Pancreas (tissue), 10 donors: ENCODE measurements around the gene CELF2. TPM values are rescaled to one million over a fixed set of nuclear protein-coding genes. Genes with fewer than 3 reads are reported as not detected.

Source experiments
- ATAC-seq, 4 donors: fragments of 200-7000 bp; cut with Tn5 transposase; one replicate each; pipeline versions ENCODE4 v1.8.0 to v1.9.1; 2020; ENCODE audit warnings: mild to moderate bottlenecking in 4 of 4, moderate library complexity in 4 of 4
- DNase-seq, 6 donors: peaks; one replicate each; pipeline ENCODE4 v3.0.0-alpha.2; 2020
- FAIRE-seq: peaks from 2 replicates; lab custom pipeline; 2012; peaks lifted over from hg19 to GRCh38; lab: Jason Lieb, UNC
- H3K27ac ChIP-seq, 4 donors: fragments of 200-600 bp; sonication (generic); 1 replicate in 3 of 4; 2 replicates in 1 of 4; pipeline versions ENCODE4 v1.5.0 to v1.8.0; 2020
- H3K27me3 ChIP-seq, 4 donors: fragments of 200-600 bp; one replicate each; pipeline ENCODE4 v1.8.0; 2021
- H3K36me3 ChIP-seq, 3 donors: fragments of 200-600 bp; sonication (generic) in 1 of 3; one replicate each; pipeline versions ENCODE4 v1.5.0 to v1.8.0; 2020 to 2021
- H3K4me1 ChIP-seq, 3 donors: fragments of 200-600 bp; one replicate each; pipeline ENCODE4 v1.8.0; 2021
- H3K4me3 ChIP-seq, 4 donors: fragments of 200-600 bp; sonication (generic) in 2 of 4; one replicate each; pipeline versions ENCODE4 v1.5.0 to v1.8.0; 2020 to 2021
- H3K9me3 ChIP-seq, 4 donors: fragments of 200-600 bp; one replicate each; pipeline ENCODE4 v1.8.0; 2021
- WGBS, 2 donors: extraction: QIAGEN DNeasy Blood & Tissue Kit; methylation state at CpG; one replicate each; pipeline ENCODE4 v1.1.7; 2013; 5-methylcytosine and 5-hydroxymethylcytosine counted together
- intact Hi-C, 3 donors: fragments of 100-400 bp; cut with DNase I; formaldehyde crosslinking; loops; one replicate each; pipeline versions ENCODE4 v1.11.1 to v1.14.2; 2022
- polyA plus RNA-seq, 2 donors: library from polyadenylated mRNA; stranded (reverse); fragments of 200-250 nt; gene quantifications; one replicate each; pipeline ENCODE4 v1.2.3, GENCODE V29; 2013
- total RNA-seq, 6 donors: library from RNA; stranded (reverse); fragmentation: NEBNext Ultra II Directional in 4 of 6; extraction: Animal tissue kit (Norgen Biotek cat#: 25700) in 4 of 6; gene quantifications; one replicate each; pipeline versions ENCODE4 v1.2.1 to v1.2.4, GENCODE V29; 2021 to 2023
- TF ChIP-seq, protein P1 (sequence below), 4 donors: fragments of 200-600 bp; sonication (generic) in 3 of 4; IDR thresholded peaks; one replicate each; pipeline versions ENCODE4 v1.5.0 to v1.8.0; 2021; ENCODE audit warnings: antibody characterized with exemption in 4 of 4
- donor health status: healthy with polysubstance abuse.
- donor health status: DM: no; HTN: no; CAD: no; lungs with moderate emphysema.
- donor health status: DM: no; HTN: no; CAD: no.
- donor health status: control.
- donor health status: control.
- donor health status: Bipolar disorder and iron deficiency.
- donor health status: DM: yes; HTN: yes; CAD: no.
- donor health status: DM: no; HTN: no; CAD: no.
- donor health status: DM: no; HTN: no; CAD: no.
- donor health status: DM: yes; HTN: yes; CAD: no.

The CELF2 gene
- total and polyA plus RNA-seq, 8 donors, result 1.2 to 11.7 (median 2.2) TPM

DNA sequence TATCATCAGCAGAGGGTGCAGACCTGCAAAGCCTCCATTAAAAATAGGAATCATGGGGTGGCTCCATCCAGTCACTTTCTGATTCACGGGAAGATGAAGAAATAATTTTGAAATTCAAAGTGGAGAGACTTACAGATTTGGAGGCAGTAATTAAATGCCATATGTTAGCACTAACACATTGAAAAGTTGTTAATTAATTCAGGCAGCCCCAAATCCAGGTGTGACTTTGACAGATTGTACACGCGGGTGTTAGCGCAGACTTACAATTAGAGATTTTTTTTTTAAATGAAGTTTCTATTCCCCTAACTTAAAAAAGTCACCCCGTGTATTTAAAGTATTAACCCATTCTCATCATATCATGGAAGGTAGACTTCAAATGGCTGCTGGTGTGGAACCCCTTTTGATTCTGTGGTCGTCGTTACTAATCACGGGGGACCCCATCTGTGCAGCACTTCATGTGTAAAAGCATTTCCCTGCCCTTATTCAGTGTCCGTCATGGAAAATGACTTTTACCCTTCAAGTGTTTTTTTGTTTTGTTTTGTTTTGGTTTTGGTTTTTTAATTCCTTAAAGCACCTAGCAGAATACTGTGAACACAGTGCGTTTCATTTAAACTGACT, 235.8 kb downstream of the CELF2 start:
- intact Hi-C loops, result no loop called here
- Histone ChIP-seq H3K27me3 (no peaks in the 10 kb centered on the region), H3K4me1 (no peaks in the 10 kb centered on the region), H3K36me3 (no peaks in the 10 kb centered on the region), H3K27ac (no peak overlapping the region), H3K9me3 (no peaks in the 10 kb centered on the region), H3K4me3 (no peak overlapping the region)
- FAIRE-seq (no peak), ATAC-seq (no peak), DNase-seq (no peak)
- 76 to 85% methylated on average over 10 of the region's 10 CpGs for WGBS, 2 donors
- TF ChIP-seq, protein P1, sequence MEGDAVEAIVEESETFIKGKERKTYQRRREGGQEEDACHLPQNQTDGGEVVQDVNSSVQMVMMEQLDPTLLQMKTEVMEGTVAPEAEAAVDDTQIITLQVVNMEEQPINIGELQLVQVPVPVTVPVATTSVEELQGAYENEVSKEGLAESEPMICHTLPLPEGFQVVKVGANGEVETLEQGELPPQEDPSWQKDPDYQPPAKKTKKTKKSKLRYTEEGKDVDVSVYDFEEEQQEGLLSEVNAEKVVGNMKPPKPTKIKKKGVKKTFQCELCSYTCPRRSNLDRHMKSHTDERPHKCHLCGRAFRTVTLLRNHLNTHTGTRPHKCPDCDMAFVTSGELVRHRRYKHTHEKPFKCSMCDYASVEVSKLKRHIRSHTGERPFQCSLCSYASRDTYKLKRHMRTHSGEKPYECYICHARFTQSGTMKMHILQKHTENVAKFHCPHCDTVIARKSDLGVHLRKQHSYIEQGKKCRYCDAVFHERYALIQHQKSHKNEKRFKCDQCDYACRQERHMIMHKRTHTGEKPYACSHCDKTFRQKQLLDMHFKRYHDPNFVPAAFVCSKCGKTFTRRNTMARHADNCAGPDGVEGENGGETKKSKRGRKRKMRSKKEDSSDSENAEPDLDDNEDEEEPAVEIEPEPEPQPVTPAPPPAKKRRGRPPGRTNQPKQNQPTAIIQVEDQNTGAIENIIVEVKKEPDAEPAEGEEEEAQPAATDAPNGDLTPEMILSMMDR (IDR thresholded peaks at IDR 0.05), result no peak

DNA sequence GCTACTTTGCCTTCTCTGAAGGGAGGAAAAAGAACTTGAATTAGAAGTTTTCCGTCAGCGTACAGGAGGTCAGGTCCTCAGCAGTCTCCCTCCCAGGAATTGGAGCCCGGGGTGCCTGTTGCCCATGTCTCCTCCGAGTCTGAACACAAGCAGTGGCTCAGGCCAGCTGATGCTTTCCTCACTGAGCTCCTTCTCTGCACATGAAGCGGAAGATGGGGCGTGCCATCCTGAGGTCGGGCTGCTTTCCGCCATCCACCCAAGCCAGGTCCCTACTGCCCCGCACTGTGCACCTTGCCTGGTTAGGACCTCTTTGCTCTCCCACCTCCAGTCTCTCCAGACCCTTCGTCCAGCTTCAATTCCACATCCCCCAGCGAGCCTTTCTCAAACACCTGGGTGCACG, 237.5 kb downstream of the CELF2 start:
- intact Hi-C loops, result no loop called here
- no peak for ATAC-seq

DNA sequence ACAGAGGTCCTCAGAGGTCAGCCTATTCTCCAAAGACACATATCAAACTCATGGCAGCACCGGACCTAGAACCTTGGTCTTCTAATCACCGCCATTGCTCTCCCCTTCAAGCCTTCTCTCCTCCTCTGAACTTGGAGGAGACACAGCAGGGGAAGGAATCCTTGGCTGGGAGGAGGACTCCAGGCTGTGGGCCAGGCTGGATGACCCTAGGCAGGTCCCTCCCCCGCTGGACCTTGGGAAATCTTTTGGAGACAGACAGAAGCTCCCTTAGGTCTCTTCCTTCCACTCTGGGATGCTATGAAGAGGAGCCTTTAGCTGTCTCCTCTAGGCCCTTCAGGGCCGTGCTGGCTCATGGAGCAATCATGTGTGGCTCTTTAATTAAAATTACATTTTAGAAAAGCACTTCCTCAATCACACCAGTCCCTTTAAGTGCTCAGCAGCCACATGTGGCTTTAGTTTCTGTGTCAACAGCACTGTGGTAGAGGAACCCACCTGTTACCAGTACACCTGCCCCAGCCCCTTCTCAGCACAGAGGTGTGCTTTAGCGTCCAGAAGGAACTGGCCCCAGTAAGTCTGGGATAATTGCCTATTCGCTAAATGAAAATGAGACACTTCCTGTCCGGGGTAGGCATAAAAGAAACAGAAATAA, 238.2 kb downstream of the CELF2 start:
- intact Hi-C loops, result no loop called here
- ATAC-seq (peak in 1 of 4 donors; percentile 30), DNase-seq (no peak), FAIRE-seq (no peak)
- WGBS, 2 donors, result 70 to 78% methylated on average over 7 of the region's 7 CpGs
- H3K4me1 ChIP-seq, result no peaks in the 10 kb centered on the region
- H3K27me3 ChIP-seq, result no peaks in the 10 kb centered on the region
- TF ChIP-seq, protein P1 (IDR thresholded peaks at IDR 0.05), result no peak
- no peaks in the 10 kb centered on the region for H3K36me3 ChIP-seq
- H3K9me3 ChIP-seq, result no peaks in the 10 kb centered on the region
- H3K27ac ChIP-seq, result no peak overlapping the region
- H3K4me3 ChIP-seq, result no peak overlapping the region

More for the DNA sequence above, 237.5 kb downstream of the CELF2 start:
- TF ChIP-seq, protein P1 (IDR thresholded peaks at IDR 0.05), result no peak
- FAIRE-seq (no peak), DNase-seq (no peak)
- no peaks in the 10 kb centered on the region for H3K9me3 ChIP-seq
- H3K4me3 ChIP-seq, result no peak overlapping the region
- no peaks in the 10 kb centered on the region for H3K36me3 ChIP-seq
- no peaks in the 10 kb centered on the region for H3K27me3 ChIP-seq
- no peak overlapping the region for H3K27ac ChIP-seq
- WGBS, 2 donors, result 84 to 91% methylated on average over 12 of the region's 12 CpGs
- no peaks in the 10 kb centered on the region for H3K4me1 ChIP-seq

DNA sequence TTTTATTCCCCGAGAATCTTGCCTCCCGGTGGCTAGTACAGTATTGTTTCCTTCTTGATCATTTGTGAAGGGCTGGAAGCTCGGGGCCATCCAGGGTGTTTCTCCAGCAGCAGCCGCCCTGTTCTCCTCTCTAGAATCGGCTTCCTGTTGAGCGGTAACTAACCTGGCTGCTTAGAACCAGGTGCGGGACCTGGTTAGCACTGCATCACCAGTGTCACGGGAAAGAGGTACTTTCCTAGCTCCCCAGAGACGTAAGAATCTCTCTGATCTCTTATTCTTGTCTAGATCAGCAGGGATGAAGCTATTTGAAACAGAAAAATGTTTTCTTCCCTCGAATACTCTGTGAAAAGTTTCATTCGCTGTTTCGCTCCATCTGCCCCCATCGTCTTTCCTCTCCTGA, 239.2 kb downstream of the CELF2 start:
- H3K36me3 ChIP-seq, result no peaks in the 10 kb centered on the region
- WGBS, 2 donors, result 77 to 83% methylated on average over 13 of the region's 13 CpGs
- H3K9me3 ChIP-seq, result no peaks in the 10 kb centered on the region
- intact Hi-C loops, result no loop called here
- no peak for DNase-seq
- TF ChIP-seq, protein P1 (IDR thresholded peaks at IDR 0.05), result no peak
- no peaks in the 10 kb centered on the region for H3K4me1 ChIP-seq
- no peak for FAIRE-seq
- no peak overlapping the region for H3K4me3 ChIP-seq
- no peak for ATAC-seq
- H3K27ac ChIP-seq, result no peak overlapping the region
- no peaks in the 10 kb centered on the region for H3K27me3 ChIP-seq
